Panc1 (cell line): ENCODE results near the gene SLC25A46.

Source experiments
- POLR2AphosphoS5 ChIP-seq: IDR thresholded peaks from 2 replicates; pipeline ENCODE4 v1.6.1; 2012; ENCODE audit warnings: mild to moderate bottlenecking, low read depth, low read length, moderate library complexity
- SIN3A ChIP-seq: IDR thresholded peaks from 2 replicates; pipeline ENCODE4 v1.6.1; 2012; ENCODE audit warnings: low read depth, mild to moderate bottlenecking, low read length, moderate library complexity, borderline replicate concordance; ENCODE audit not compliant: insufficient read depth
- TF ChIP-seq, protein P1 (sequence below): fragments of 450-650 bp; IDR thresholded peaks from 2 replicates; pipeline ENCODE4 v1.5.1; 2017; ENCODE audit warnings: mild to moderate bottlenecking
- TF ChIP-seq, protein P2 (sequence below), 2 experiments: IDR thresholded peaks; 2 replicates each; pipeline ENCODE4 v1.6.1; 2011 to 2012; ENCODE audit warnings: low read depth in 2 of 2, control low read depth in 1 of 2, low read length in 1 of 2, mild to moderate bottlenecking in 1 of 2, moderate library complexity in 1 of 2; ENCODE audit not compliant: insufficient read depth in 1 of 2

DNA sequence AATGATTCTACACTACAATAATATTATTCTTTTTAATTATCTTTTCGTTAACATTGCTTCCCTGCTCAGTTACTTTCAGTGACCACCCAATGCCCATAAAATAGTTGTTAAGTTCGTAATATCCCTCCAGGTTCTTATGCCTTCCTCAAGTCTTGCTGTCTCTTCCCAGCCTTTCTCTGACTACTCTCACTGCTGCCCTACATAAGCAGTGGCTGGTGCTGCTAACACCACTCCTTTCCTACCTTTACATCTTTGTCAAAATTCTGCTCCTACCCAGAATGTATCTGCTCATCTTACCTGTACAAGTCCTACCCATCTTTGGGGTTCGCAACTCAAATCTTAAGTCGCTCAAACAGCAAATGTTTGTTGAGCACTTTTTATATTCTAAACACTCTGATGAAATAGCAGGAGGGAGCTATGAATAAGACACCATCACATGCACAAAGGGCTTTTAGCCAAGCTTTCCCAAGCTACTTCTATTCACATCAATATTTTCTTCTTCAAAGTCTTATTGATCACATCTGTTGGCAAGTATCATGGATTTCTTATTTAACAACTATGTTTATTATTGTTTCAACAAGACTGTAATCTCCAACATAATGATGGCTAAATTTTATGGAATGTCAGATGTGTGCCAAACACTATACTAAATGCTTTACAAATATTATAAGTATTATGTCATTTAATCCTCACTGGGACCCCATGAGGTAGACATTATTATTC, 29.5 kb downstream of the SLC25A46 start:
- TF ChIP-seq, protein P1, sequence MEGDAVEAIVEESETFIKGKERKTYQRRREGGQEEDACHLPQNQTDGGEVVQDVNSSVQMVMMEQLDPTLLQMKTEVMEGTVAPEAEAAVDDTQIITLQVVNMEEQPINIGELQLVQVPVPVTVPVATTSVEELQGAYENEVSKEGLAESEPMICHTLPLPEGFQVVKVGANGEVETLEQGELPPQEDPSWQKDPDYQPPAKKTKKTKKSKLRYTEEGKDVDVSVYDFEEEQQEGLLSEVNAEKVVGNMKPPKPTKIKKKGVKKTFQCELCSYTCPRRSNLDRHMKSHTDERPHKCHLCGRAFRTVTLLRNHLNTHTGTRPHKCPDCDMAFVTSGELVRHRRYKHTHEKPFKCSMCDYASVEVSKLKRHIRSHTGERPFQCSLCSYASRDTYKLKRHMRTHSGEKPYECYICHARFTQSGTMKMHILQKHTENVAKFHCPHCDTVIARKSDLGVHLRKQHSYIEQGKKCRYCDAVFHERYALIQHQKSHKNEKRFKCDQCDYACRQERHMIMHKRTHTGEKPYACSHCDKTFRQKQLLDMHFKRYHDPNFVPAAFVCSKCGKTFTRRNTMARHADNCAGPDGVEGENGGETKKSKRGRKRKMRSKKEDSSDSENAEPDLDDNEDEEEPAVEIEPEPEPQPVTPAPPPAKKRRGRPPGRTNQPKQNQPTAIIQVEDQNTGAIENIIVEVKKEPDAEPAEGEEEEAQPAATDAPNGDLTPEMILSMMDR: no peak
- TF ChIP-seq POLR2AphosphoS5 (no peak), SIN3A (no peak)
- TF ChIP-seq, protein P2, sequence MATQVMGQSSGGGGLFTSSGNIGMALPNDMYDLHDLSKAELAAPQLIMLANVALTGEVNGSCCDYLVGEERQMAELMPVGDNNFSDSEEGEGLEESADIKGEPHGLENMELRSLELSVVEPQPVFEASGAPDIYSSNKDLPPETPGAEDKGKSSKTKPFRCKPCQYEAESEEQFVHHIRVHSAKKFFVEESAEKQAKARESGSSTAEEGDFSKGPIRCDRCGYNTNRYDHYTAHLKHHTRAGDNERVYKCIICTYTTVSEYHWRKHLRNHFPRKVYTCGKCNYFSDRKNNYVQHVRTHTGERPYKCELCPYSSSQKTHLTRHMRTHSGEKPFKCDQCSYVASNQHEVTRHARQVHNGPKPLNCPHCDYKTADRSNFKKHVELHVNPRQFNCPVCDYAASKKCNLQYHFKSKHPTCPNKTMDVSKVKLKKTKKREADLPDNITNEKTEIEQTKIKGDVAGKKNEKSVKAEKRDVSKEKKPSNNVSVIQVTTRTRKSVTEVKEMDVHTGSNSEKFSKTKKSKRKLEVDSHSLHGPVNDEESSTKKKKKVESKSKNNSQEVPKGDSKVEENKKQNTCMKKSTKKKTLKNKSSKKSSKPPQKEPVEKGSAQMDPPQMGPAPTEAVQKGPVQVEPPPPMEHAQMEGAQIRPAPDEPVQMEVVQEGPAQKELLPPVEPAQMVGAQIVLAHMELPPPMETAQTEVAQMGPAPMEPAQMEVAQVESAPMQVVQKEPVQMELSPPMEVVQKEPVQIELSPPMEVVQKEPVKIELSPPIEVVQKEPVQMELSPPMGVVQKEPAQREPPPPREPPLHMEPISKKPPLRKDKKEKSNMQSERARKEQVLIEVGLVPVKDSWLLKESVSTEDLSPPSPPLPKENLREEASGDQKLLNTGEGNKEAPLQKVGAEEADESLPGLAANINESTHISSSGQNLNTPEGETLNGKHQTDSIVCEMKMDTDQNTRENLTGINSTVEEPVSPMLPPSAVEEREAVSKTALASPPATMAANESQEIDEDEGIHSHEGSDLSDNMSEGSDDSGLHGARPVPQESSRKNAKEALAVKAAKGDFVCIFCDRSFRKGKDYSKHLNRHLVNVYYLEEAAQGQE (IDR thresholded peaks at IDR 0.05; ENCODE audit: insufficient read depth in 1 of 2, low read depth in 2 of 2, low read length in 1 of 2): no peak
